Lower leg skin (tissue), 4 donors: ENCODE data around the gene STXBP1. TPM values are rescaled to one million over a fixed set of nuclear protein-coding genes. Genes with fewer than 3 reads are reported as not detected.

Experiments used
- DNase-seq, 2 donors: peaks; one replicate each; pipeline ENCODE4 v3.0.0-alpha.2; 2019; ENCODE audit warnings: low spot score in 2 of 2
- H3K4me3 ChIP-seq: fragments of 200-600 bp; sonication (generic); 2 replicates; pipeline ENCODE4 v1.5.1; 2017; ENCODE audit warnings: mild to moderate bottlenecking, low read depth; ENCODE audit not compliant: poor library complexity, severe bottlenecking
- CTCF ChIP-seq, 3 donors: fragments of 450-650 bp; IDR thresholded peaks; one replicate each; pipeline ENCODE4 v1.5.1; 2016; ENCODE audit warnings: antibody characterized with exemption in 3 of 3, mild to moderate bottlenecking in 3 of 3, moderate library complexity in 2 of 3
- POLR2A ChIP-seq, 2 donors: fragments of 450-650 bp; IDR thresholded peaks; one replicate each; pipeline ENCODE4 v1.6.1; 2016 to 2017; ENCODE audit warnings: antibody characterized with exemption in 2 of 2, mild to moderate bottlenecking in 1 of 2, moderate library complexity in 1 of 2
- WGBS, 2 donors: methylation state at CpG; one replicate each; pipeline ENCODE4 v1.1.5; 2018; 5-methylcytosine and 5-hydroxymethylcytosine counted together
- intact Hi-C: fragments of 100-400 bp; cut with DNase I; formaldehyde crosslinking; loops from one replicate; pipeline ENCODE4 v1.15.0; 2023; ENCODE audit warnings: low total_unique reads
- total RNA-seq, 4 donors: library from RNA; depleted of rRNA; stranded (reverse); fragments of >200 nt; gene quantifications; one replicate each; pipeline ENCODE4 v1.1.0, GENCODE V29; 2016

The STXBP1 gene
- total RNA-seq, 4 donors from 2014 or later: 17.4 to 66.8 (median 30.5) TPM

GRCh38 chr9:127626752-127627493, 14.8 kb downstream of the STXBP1 start:
- intact Hi-C loops: no loop called here
- DNase-seq: no peak
- TF ChIP-seq CTCF (IDR thresholded peaks at IDR 0.05): no peak
- TF ChIP-seq POLR2A (IDR thresholded peaks at IDR 0.05): no peak
- H3K4me3 ChIP-seq: no peak overlapping the region
- WGBS, 2 donors: 58 to 64% methylated on average over 8 of the region's 8 CpGs

- no peak for DNase-seq
- 83 to 84% methylated on average over 2 of the region's 2 CpGs for WGBS, 2 donors
- intact Hi-C loops: no loop called here
- no peak overlapping the region for H3K4me3 ChIP-seq
- TF ChIP-seq POLR2A (IDR thresholded peaks at IDR 0.05): no peak
- no peak for TF ChIP-seq CTCF (IDR thresholded peaks at IDR 0.05)
These were observed 15.4 kb downstream of the STXBP1 start for GRCh38 chr9:127627494-127627855.

- intact Hi-C loops: no loop called here
- DNase-seq: no peak
- 66 to 68% methylated on average over 9 of the region's 9 CpGs for WGBS, 2 donors
- no peak for TF ChIP-seq POLR2A (IDR thresholded peaks at IDR 0.05)
- no peak overlapping the region for H3K4me3 ChIP-seq
These were observed 16.8 kb downstream of the STXBP1 start for GRCh38 chr9:127628758-127629467.

GRCh38 chr9:127629468-127630081, 17.5 kb downstream of the STXBP1 start:
- 88 to 91% methylated on average over 8 of the region's 8 CpGs for WGBS, 2 donors
- H3K4me3 ChIP-seq: no peak overlapping the region
- intact Hi-C loops: loop anchor here (10.0 kb wide), 1 partner anchor 55 kb away; no protein-coding TSS in a partner anchor
- TF ChIP-seq POLR2A (IDR thresholded peaks at IDR 0.05) (no peak), CTCF (IDR thresholded peaks at IDR 0.05) (no peak)
- DNase-seq: no peak

- 60 to 71% methylated on average over 13 of the region's 13 CpGs for WGBS, 2 donors
- peak in 1 of 2 donors; percentile 69 for DNase-seq
These were observed 21.3 kb downstream of the STXBP1 start for GRCh38 chr9:127633216-127633862.

More at GRCh38 chr9:127633216-127633862, 21.3 kb downstream of the STXBP1 start:
- TF ChIP-seq POLR2A (IDR thresholded peaks at IDR 0.05) (no peak), CTCF (IDR thresholded peaks at IDR 0.05) (no peak)
- H3K4me3 ChIP-seq: no peak overlapping the region
- intact Hi-C loops: loop anchor here (10.0 kb wide), 1 partner anchor 51 kb away; no protein-coding TSS in a partner anchor
